ENCODE measurements around the gene HEG1. TPM values are rescaled to one million over a fixed set of nuclear protein-coding genes. Genes with fewer than 3 reads are reported as not detected.

HEG1 gene
- total and polyA plus RNA-seq, 9 donors: 12.2 to 64.7 (median 35.6) TPM

GRCh38 chr3:125025642-125026041 is 30.2 kb downstream of the HEG1 start:
- intact Hi-C loops (cut with DNase I): no loop called here
- no peak overlapping the region for H3K4me3 ChIP-seq
- TF ChIP-seq CTCF (IDR thresholded peaks at IDR 0.05) (no peak), EP300 (IDR thresholded peaks at IDR 0.05) (no peak), POLR2A (IDR thresholded peaks at IDR 0.05) (no peak)
- DNase-seq: no peak
- H3K36me3 ChIP-seq: no peaks in the 10 kb centered on the region
- H3K27ac ChIP-seq: no peak overlapping the region
- no peaks in the 10 kb centered on the region for H3K4me1 ChIP-seq (ENCODE audit: insufficient read depth)
- no peaks in the 10 kb centered on the region for H3K9me3 ChIP-seq
- 45 to 56% (median 52%) methylated on average over 2 of the region's 2 CpGs for WGBS, 3 donors
- H3K27me3 ChIP-seq: no peaks in the 10 kb centered on the region

- no peaks in the 10 kb centered on the region for H3K36me3 ChIP-seq
- intact Hi-C loops (cut with DNase I): no loop called here
- no peak overlapping the region for H3K4me3 ChIP-seq
- TF ChIP-seq POLR2A (IDR thresholded peaks at IDR 0.05) (no peak), EP300 (IDR thresholded peaks at IDR 0.05) (no peak), CTCF (IDR thresholded peaks at IDR 0.05) (no peak)
- H3K9me3 ChIP-seq: no peaks in the 10 kb centered on the region
- H3K4me1 ChIP-seq (ENCODE audit: insufficient read depth): no peaks in the 10 kb centered on the region
- H3K27me3 ChIP-seq: no peaks in the 10 kb centered on the region
- DNase-seq: no peak
- WGBS, 3 donors: 58 to 67% (median 63%) methylated on average over 5 of the region's 5 CpGs
- no peak overlapping the region for H3K27ac ChIP-seq
Measured at GRCh38 chr3:125024817-125025216, 31.0 kb downstream of the HEG1 start.

DNA sequence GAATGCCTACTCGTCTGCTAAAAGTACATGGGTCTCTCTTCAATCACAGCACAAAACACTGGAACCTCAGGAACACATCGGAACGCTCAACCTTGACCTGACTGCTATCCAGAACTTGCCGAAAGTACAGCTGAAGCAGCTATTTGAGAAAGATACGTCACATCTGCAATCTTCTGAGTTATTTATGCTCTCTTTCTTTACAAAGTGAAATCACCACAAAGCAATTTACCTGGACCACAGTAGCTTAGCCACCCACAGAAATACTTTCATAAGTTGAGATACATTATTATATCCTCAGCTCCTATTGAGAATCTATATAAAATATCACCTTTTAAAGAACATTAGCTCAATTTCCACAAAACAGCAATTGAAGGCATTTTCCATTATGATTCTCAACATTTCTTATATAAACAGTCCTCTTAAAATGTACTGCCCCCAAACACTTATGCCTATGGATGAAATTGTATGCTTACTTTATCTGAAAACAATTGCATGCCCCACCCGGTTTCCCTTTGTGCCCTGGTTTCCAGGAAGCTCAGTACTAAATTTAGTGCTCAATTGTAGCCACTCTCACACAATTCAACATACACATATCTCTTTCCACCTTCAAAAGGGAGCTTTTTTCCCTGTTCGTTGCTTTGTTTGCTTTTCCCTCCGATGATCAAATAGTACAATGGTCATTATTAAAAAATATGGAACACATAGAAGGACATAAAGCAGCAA is 31.8 kb downstream of the HEG1 start:
- Histone ChIP-seq H3K9me3 (no peaks in the 10 kb centered on the region), H3K27ac (no peak overlapping the region), H3K4me1 (ENCODE audit: insufficient read depth) (no peaks in the 10 kb centered on the region), H3K4me3 (no peak overlapping the region), H3K27me3 (no peaks in the 10 kb centered on the region), H3K36me3 (no peaks in the 10 kb centered on the region)
- no peak for DNase-seq
- TF ChIP-seq EP300 (IDR thresholded peaks at IDR 0.05) (no peak), POLR2A (IDR thresholded peaks at IDR 0.05) (no peak), CTCF (IDR thresholded peaks at IDR 0.05) (no peak)
- WGBS, 3 donors: 58 to 72% (median 72%) methylated on average over 8 of the region's 8 CpGs
- intact Hi-C loops (cut with DNase I): no loop called here

GRCh38 chr3:125022206-125022605 is 33.6 kb downstream of the HEG1 start:
- WGBS, 3 donors: 77 to 91% (median 85%) methylated on average over 2 of the region's 2 CpGs
- no peak for TF ChIP-seq POLR2A (IDR thresholded peaks at IDR 0.05)
- no peak for TF ChIP-seq EP300 (IDR thresholded peaks at IDR 0.05)
- no peak for TF ChIP-seq CTCF (IDR thresholded peaks at IDR 0.05)
- intact Hi-C loops (cut with DNase I): no loop called here
- no peaks in the 10 kb centered on the region for H3K4me1 ChIP-seq (ENCODE audit: insufficient read depth)
- H3K27me3 ChIP-seq: no peaks in the 10 kb centered on the region
- no peak overlapping the region for H3K27ac ChIP-seq
- no peak overlapping the region for H3K4me3 ChIP-seq
- no peaks in the 10 kb centered on the region for H3K36me3 ChIP-seq
- no peak for DNase-seq
- H3K9me3 ChIP-seq: no peaks in the 10 kb centered on the region
